Measurements from ENCODE around the gene FKBP1C. TPM values are rescaled to one million over a fixed set of nuclear protein-coding genes. Genes with fewer than 3 reads are reported as not detected.
"Not testable (repeated sequence)": the region's sequence is repeated elsewhere in the genome, so short reads cannot be mapped to it uniquely, and the experiment has no call there.

The FKBP1C gene
- total and polyA plus RNA-seq, 2 of the 4 experiments (the other 2 are of a cell fraction), result 0.72 to 3.1 TPM

DNA sequence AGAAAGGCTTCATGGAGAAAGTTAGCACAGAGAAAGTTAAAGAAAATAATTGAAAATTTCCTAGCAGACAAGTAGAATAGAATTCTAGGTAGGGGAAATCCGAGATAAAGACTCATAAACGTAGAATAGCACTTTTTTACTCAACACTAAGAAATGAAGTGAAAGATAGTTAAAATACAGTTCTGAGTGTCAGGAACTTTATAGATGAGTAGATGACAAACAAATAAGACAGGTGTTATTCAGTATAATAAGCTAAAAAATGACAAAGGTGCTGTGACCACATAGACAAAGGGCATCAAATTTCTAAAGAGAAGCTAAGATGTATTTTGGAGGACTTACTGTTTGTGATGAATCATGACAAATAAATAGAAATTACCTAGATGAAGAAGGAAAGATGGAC, 12.9 kb downstream of the FKBP1C start:
- Histone ChIP-seq H3K56ac (ENCODE audit: extremely low read depth, insufficient read depth, low read length) (no peak overlapping the region), H3K9me1 (ENCODE audit: insufficient read depth, low read length) (no peaks in the 10 kb centered on the region), H3K23ac (ENCODE audit: low read depth, low read length) (no peak overlapping the region), H3K18ac (ENCODE audit: low read depth, low read length) (no peak overlapping the region), H2BK5ac (ENCODE audit: low read depth, low read length, poor library complexity, severe bottlenecking) (no peak overlapping the region), H4K91ac (ENCODE audit: insufficient read depth, low read depth, low read length) (no peak overlapping the region), H2AK9ac (replicated peaks; ENCODE audit: low read depth, low read length, poor library complexity) (no peak overlapping the region), H2AFZ (replicated peaks; ENCODE audit: low read length, poor library complexity) (no peak overlapping the region), H2BK15ac (ENCODE audit: low read depth, low read length) (no peak overlapping the region), H3K79me1 (ENCODE audit: low read depth in 1 of 2, low read length in 2 of 2) (no peaks in the 10 kb centered on the region), H3K9ac (ENCODE audit: low read depth, low read length) (no peak overlapping the region), H4K8ac (ENCODE audit: low read depth in 2 of 2, low read length in 2 of 2) (no peak overlapping the region), H3K36me3 (ENCODE audit: control insufficient read depth, insufficient read depth, low read length) (no peaks in the 10 kb centered on the region), H2BK20ac (ENCODE audit: low read depth, low read length) (no peak overlapping the region), H3K14ac (replicated peaks; ENCODE audit: low read depth, low read length) (no peak overlapping the region), H3K4me3 (ENCODE audit: insufficient read depth, low read depth, low read length) (no peak overlapping the region), H3K4ac (ENCODE audit: low read depth, low read length) (no peak overlapping the region), H3K4me2 (ENCODE audit: low read depth, low read length) (no peak overlapping the region), H3K27me3 (ENCODE audit: control insufficient read depth, insufficient read depth, low read length) (no peaks in the 10 kb centered on the region), H4K20me1 (ENCODE audit: insufficient read depth, low read length) (no peaks in the 10 kb centered on the region), H2BK120ac (ENCODE audit: low read depth, low read length) (no peak overlapping the region), H3K4me1 (ENCODE audit: control insufficient read depth, insufficient read depth, low read length) (no peaks in the 10 kb centered on the region), H2AK5ac (ENCODE audit: low read depth, low read length) (no peak overlapping the region), H3K9me3 (ENCODE audit: control insufficient read depth, insufficient read depth, low read length) (no peaks in the 10 kb centered on the region; the same call in 1 of the 2 replicates), H3K27ac (ENCODE audit: insufficient read depth, low read length) (no peak overlapping the region), H4K5ac (ENCODE audit: low read depth, low read length) (no peak overlapping the region)
- in situ Hi-C loops (cut with MboI; ENCODE audit: low sequenced_read_pairs) (no loop called here), dilution Hi-C loops (cut with HindIII; ENCODE audit: low sequenced_read_pairs, unreplicated experiment) (no loop called here), intact Hi-C loops (cut with micrococcal nuclease) (no loop called here)
- DNase-seq (no peak), ATAC-seq (ENCODE audit: low read depth) (no peak)
- no TSS peak for BruUV-seq (replicated peaks)
- POLR2A ChIA-PET (ENCODE audit: unreplicated experiment), result no interaction called here
- CTCF ChIA-PET, result no interaction called here
- TF ChIP-seq RAD21 (IDR thresholded peaks at IDR 0.05; ENCODE audit: low read length), result no peak
- TF ChIP-seq, protein P1, sequence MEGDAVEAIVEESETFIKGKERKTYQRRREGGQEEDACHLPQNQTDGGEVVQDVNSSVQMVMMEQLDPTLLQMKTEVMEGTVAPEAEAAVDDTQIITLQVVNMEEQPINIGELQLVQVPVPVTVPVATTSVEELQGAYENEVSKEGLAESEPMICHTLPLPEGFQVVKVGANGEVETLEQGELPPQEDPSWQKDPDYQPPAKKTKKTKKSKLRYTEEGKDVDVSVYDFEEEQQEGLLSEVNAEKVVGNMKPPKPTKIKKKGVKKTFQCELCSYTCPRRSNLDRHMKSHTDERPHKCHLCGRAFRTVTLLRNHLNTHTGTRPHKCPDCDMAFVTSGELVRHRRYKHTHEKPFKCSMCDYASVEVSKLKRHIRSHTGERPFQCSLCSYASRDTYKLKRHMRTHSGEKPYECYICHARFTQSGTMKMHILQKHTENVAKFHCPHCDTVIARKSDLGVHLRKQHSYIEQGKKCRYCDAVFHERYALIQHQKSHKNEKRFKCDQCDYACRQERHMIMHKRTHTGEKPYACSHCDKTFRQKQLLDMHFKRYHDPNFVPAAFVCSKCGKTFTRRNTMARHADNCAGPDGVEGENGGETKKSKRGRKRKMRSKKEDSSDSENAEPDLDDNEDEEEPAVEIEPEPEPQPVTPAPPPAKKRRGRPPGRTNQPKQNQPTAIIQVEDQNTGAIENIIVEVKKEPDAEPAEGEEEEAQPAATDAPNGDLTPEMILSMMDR (conservative IDR thresholded peaks at IDR 0.05; ENCODE audit: low read depth, low read length), result no peak
- TF ChIP-seq, protein P2, sequence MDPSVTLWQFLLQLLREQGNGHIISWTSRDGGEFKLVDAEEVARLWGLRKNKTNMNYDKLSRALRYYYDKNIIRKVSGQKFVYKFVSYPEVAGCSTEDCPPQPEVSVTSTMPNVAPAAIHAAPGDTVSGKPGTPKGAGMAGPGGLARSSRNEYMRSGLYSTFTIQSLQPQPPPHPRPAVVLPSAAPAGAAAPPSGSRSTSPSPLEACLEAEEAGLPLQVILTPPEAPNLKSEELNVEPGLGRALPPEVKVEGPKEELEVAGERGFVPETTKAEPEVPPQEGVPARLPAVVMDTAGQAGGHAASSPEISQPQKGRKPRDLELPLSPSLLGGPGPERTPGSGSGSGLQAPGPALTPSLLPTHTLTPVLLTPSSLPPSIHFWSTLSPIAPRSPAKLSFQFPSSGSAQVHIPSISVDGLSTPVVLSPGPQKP (IDR thresholded peaks at IDR 0.05; ENCODE audit: borderline replicate concordance, low read depth, low read length), result no peak
- TF ChIP-seq SMC3 (IDR thresholded peaks at IDR 0.05; ENCODE audit: low read depth, low read length), result no peak
- TF ChIP-seq CEBPB (IDR thresholded peaks at IDR 0.05; ENCODE audit: low read depth, low read length), result no peak
- TF ChIP-seq NFE2L2 (IDR thresholded peaks at IDR 0.05; ENCODE audit: low read depth, low read length), result no peak
- no peak for TF ChIP-seq MAFK (IDR thresholded peaks at IDR 0.05; ENCODE audit: low read depth, low read length)
- WGBS, 2 experiments (ENCODE audit: extremely low coverage in 2 of 2, insufficient read length in 1 of 2), result no CpG with 5 or more reads among the region's 2 CpGs

DNA sequence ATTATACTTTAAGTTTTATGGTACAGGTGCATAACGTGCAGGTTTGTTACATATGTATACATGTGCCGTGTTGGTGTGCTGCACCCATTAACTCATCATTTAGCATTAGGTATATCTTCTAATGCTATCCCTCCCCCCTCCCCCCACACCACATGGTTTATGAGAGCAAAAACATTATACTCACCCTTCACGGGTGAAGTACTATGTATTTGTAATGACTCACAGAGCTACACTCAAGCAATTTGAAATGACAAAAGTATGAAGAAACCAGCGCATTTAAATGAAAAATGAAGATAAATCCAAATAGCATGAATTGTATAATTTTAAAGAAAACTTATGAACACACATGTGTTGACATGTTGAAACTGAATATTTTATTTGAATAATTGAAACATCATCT, 14.7 kb downstream of the FKBP1C start:
- no CpG with 5 or more reads among the region's 4 CpGs for WGBS, 2 experiments (ENCODE audit: extremely low coverage in 2 of 2, insufficient read length in 1 of 2)

More for the DNA sequence above, 14.7 kb downstream of the FKBP1C start:
- dilution Hi-C loops (cut with HindIII; ENCODE audit: low sequenced_read_pairs, unreplicated experiment); BruUV-seq (replicated peaks); CTCF ChIA-PET; H2BK20ac ChIP-seq (ENCODE audit: low read depth, low read length); POLR2A ChIA-PET (ENCODE audit: unreplicated experiment); H2BK15ac ChIP-seq (ENCODE audit: low read depth, low read length); H2AK5ac ChIP-seq (ENCODE audit: low read depth, low read length); H3K9me3 ChIP-seq (ENCODE audit: control insufficient read depth, insufficient read depth, low read length); DNase-seq; H3K9me1 ChIP-seq (ENCODE audit: insufficient read depth, low read length); H3K9ac ChIP-seq (ENCODE audit: low read depth, low read length); H2BK5ac ChIP-seq (ENCODE audit: low read depth, low read length, poor library complexity, severe bottlenecking); H3K4ac ChIP-seq (ENCODE audit: low read depth, low read length); H2AFZ ChIP-seq (replicated peaks; ENCODE audit: low read length, poor library complexity); H3K27ac ChIP-seq (ENCODE audit: insufficient read depth, low read length); H4K5ac ChIP-seq (ENCODE audit: low read depth, low read length); H3K18ac ChIP-seq (ENCODE audit: low read depth, low read length); H3K27me3 ChIP-seq (ENCODE audit: control insufficient read depth, insufficient read depth, low read length); H3K4me1 ChIP-seq (ENCODE audit: control insufficient read depth, insufficient read depth, low read length); H3K56ac ChIP-seq (ENCODE audit: extremely low read depth, insufficient read depth, low read length); H3K4me3 ChIP-seq (ENCODE audit: insufficient read depth, low read depth, low read length); H2BK120ac ChIP-seq (ENCODE audit: low read depth, low read length); H3K4me2 ChIP-seq (ENCODE audit: low read depth, low read length); H4K20me1 ChIP-seq (ENCODE audit: insufficient read depth, low read length); ATAC-seq (ENCODE audit: low read depth); H3K14ac ChIP-seq (replicated peaks; ENCODE audit: low read depth, low read length); H3K79me1 ChIP-seq (ENCODE audit: low read depth in 1 of 2, low read length in 2 of 2); H4K91ac ChIP-seq (ENCODE audit: insufficient read depth, low read depth, low read length); H3K23ac ChIP-seq (ENCODE audit: low read depth, low read length); in situ Hi-C loops (cut with MboI; ENCODE audit: low sequenced_read_pairs); H2AK9ac ChIP-seq (replicated peaks; ENCODE audit: low read depth, low read length, poor library complexity); H4K8ac ChIP-seq (ENCODE audit: low read depth in 2 of 2, low read length in 2 of 2); intact Hi-C loops (cut with micrococcal nuclease); H3K36me3 ChIP-seq (ENCODE audit: control insufficient read depth, insufficient read depth, low read length): not testable (repeated sequence)
